ENCODE results near the gene CNP. TPM values are rescaled to one million over a fixed set of nuclear protein-coding genes. Genes with fewer than 3 reads are reported as not detected.

CNP gene
- total RNA-seq, 1 experiment from 2014 or later, result 79.9 TPM

DNA sequence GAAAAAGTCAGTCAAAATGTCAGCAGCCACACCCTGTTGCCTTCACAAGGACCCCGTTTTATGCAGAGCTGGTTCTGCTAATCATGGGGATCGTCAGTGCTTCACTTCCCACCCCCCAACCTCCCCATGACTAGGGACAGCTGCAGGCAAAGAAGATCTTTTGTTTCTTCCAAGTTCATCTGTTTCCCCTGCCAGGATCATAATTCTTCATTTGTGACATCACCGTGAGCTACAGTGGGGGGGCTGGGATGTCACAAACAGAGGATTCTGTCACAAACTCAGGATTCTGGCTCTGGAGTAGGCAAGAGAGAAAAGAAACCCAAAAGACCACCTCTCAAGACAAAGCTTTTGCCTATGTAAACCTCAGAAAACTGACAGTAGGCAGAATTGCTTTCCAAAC, 26.0 kb downstream of the CNP start:
- no peak for ATAC-seq
- POLR2A ChIA-PET, result no interaction called here
- no peaks in the 10 kb centered on the region for H3K27me3 ChIP-seq (ENCODE audit: control insufficient read depth, insufficient read depth, low read length)
- BruUV-seq (replicated peaks), result no TSS peak
- no peak for DNase-seq (ENCODE audit: low read depth, low spot score)
- in situ Hi-C loops (cut with HindIII; ENCODE audit: low pct_unique_long_range_greater_than_20kb, low sequenced_read_pairs), result no loop called here
- intact Hi-C loops (cut with micrococcal nuclease; ENCODE audit: unreplicated experiment), result no loop called here
- peaks cover 11% of the 10 kb centered on the region; the same call in 1 of the 2 replicates for H3K36me3 ChIP-seq (ENCODE audit: control insufficient read depth, insufficient read depth, low read length)
- CTCF ChIA-PET, result no interaction called here
- H3K4me1 ChIP-seq (ENCODE audit: control insufficient read depth, insufficient read depth, low read length), result no peaks in the 10 kb centered on the region
- no peaks in the 10 kb centered on the region for H3K9me3 ChIP-seq (ENCODE audit: control insufficient read depth, insufficient read depth, low read depth, low read length)
- H3K27ac ChIP-seq (ENCODE audit: low read length), result no peak overlapping the region
- TF ChIP-seq POLR2AphosphoS5 (IDR thresholded peaks at IDR 0.05; ENCODE audit: low read depth, low read length), result no peak
- no peak overlapping the region for H3K4me3 ChIP-seq (ENCODE audit: low read depth in 2 of 2, low read length in 2 of 2)

DNA sequence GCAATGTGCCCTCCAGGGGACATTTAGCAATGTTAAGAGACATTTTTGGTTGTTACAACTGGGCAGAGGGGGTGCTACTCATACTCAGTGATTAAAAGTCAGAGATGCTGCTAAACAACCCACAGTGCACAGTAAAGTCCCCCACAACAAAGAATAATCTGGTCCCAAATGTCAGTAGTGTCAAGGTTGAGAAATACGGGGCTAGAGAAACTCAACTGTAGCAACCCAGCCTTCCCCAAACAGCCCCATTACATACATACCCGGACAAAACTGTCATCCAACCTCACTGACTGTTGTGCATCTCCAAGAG, 30.2 kb downstream of the CNP start:
- in situ Hi-C loops (cut with HindIII; ENCODE audit: low pct_unique_long_range_greater_than_20kb, low sequenced_read_pairs) (no loop called here), intact Hi-C loops (cut with micrococcal nuclease; ENCODE audit: unreplicated experiment) (no loop called here)
- ChIA-PET CTCF (no interaction called here), POLR2A (no interaction called here)
- Histone ChIP-seq H3K36me3 (ENCODE audit: control insufficient read depth, insufficient read depth, low read length) (peaks cover 7% of the 10 kb centered on the region; the same call in 1 of the 2 replicates), H3K9me3 (ENCODE audit: control insufficient read depth, insufficient read depth, low read depth, low read length) (no peaks in the 10 kb centered on the region), H3K4me3 (ENCODE audit: low read depth in 2 of 2, low read length in 2 of 2) (no peak overlapping the region), H3K4me1 (ENCODE audit: control insufficient read depth, insufficient read depth, low read length) (no peaks in the 10 kb centered on the region), H3K27me3 (ENCODE audit: control insufficient read depth, insufficient read depth, low read length) (no peaks in the 10 kb centered on the region), H3K27ac (ENCODE audit: low read length) (no peak overlapping the region)
- ATAC-seq (no peak), DNase-seq (ENCODE audit: low read depth, low spot score) (no peak)
- TF ChIP-seq, protein P1, sequence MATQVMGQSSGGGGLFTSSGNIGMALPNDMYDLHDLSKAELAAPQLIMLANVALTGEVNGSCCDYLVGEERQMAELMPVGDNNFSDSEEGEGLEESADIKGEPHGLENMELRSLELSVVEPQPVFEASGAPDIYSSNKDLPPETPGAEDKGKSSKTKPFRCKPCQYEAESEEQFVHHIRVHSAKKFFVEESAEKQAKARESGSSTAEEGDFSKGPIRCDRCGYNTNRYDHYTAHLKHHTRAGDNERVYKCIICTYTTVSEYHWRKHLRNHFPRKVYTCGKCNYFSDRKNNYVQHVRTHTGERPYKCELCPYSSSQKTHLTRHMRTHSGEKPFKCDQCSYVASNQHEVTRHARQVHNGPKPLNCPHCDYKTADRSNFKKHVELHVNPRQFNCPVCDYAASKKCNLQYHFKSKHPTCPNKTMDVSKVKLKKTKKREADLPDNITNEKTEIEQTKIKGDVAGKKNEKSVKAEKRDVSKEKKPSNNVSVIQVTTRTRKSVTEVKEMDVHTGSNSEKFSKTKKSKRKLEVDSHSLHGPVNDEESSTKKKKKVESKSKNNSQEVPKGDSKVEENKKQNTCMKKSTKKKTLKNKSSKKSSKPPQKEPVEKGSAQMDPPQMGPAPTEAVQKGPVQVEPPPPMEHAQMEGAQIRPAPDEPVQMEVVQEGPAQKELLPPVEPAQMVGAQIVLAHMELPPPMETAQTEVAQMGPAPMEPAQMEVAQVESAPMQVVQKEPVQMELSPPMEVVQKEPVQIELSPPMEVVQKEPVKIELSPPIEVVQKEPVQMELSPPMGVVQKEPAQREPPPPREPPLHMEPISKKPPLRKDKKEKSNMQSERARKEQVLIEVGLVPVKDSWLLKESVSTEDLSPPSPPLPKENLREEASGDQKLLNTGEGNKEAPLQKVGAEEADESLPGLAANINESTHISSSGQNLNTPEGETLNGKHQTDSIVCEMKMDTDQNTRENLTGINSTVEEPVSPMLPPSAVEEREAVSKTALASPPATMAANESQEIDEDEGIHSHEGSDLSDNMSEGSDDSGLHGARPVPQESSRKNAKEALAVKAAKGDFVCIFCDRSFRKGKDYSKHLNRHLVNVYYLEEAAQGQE (IDR thresholded peaks at IDR 0.05; ENCODE audit: insufficient read depth in 1 of 2, low read depth in 2 of 2, low read length in 1 of 2), result no peak
- TF ChIP-seq TCF7L2 (IDR thresholded peaks at IDR 0.05; ENCODE audit: low read depth, low read length), result no peak
- TF ChIP-seq, protein P2, sequence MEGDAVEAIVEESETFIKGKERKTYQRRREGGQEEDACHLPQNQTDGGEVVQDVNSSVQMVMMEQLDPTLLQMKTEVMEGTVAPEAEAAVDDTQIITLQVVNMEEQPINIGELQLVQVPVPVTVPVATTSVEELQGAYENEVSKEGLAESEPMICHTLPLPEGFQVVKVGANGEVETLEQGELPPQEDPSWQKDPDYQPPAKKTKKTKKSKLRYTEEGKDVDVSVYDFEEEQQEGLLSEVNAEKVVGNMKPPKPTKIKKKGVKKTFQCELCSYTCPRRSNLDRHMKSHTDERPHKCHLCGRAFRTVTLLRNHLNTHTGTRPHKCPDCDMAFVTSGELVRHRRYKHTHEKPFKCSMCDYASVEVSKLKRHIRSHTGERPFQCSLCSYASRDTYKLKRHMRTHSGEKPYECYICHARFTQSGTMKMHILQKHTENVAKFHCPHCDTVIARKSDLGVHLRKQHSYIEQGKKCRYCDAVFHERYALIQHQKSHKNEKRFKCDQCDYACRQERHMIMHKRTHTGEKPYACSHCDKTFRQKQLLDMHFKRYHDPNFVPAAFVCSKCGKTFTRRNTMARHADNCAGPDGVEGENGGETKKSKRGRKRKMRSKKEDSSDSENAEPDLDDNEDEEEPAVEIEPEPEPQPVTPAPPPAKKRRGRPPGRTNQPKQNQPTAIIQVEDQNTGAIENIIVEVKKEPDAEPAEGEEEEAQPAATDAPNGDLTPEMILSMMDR (IDR thresholded peaks at IDR 0.05), result no peak
- no peak for TF ChIP-seq POLR2AphosphoS5 (IDR thresholded peaks at IDR 0.05; ENCODE audit: low read depth, low read length)
- no peak for TF ChIP-seq SIN3A (IDR thresholded peaks at IDR 0.05; ENCODE audit: borderline replicate concordance, insufficient read depth, low read depth, low read length)
- BruUV-seq (replicated peaks), result no TSS peak

DNA sequence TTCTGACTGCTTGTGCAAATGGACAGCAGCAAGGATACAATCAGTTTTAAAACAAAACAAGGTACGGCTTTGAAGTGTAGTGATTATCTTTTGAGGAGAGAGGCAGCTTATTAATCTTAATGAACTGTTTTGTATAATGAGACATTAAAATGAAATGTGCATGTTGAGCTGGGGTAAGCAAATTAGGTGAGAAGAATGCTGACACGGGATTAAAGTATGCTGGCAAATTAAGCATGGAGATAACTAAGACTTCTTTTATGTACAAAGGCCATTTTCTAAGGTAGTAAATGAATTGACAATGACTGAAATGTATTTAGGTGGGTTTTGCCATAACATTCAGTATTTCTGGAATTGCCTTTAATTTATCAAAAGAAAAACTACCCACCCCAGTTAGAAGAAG, 31.9 kb downstream of the CNP start:
- CTCF ChIA-PET, result no interaction called here
- no TSS peak for BruUV-seq (replicated peaks)

More for the DNA sequence above, 31.9 kb downstream of the CNP start:
- DNase-seq (ENCODE audit: low read depth, low spot score), result no peak
- H3K27me3 ChIP-seq (ENCODE audit: control insufficient read depth, insufficient read depth, low read length), result no peaks in the 10 kb centered on the region
- peaks cover 7% of the 10 kb centered on the region; the same call in 1 of the 2 replicates for H3K36me3 ChIP-seq (ENCODE audit: control insufficient read depth, insufficient read depth, low read length)
- H3K27ac ChIP-seq (ENCODE audit: low read length), result no peak overlapping the region
- no peak overlapping the region for H3K4me3 ChIP-seq (ENCODE audit: low read depth in 2 of 2, low read length in 2 of 2)
- no peaks in the 10 kb centered on the region for H3K4me1 ChIP-seq (ENCODE audit: control insufficient read depth, insufficient read depth, low read length)
- in situ Hi-C loops (cut with HindIII; ENCODE audit: low pct_unique_long_range_greater_than_20kb, low sequenced_read_pairs), result no loop called here
- TF ChIP-seq, protein P2 (IDR thresholded peaks at IDR 0.05), result no peak
- TF ChIP-seq TCF7L2 (IDR thresholded peaks at IDR 0.05; ENCODE audit: low read depth, low read length), result no peak
- TF ChIP-seq SIN3A (IDR thresholded peaks at IDR 0.05; ENCODE audit: borderline replicate concordance, insufficient read depth, low read depth, low read length), result no peak
- no peak for TF ChIP-seq POLR2AphosphoS5 (IDR thresholded peaks at IDR 0.05; ENCODE audit: low read depth, low read length)
- TF ChIP-seq, protein P1 (IDR thresholded peaks at IDR 0.05; ENCODE audit: insufficient read depth in 1 of 2, low read depth in 2 of 2, low read length in 1 of 2), result no peak
- ATAC-seq, result no peak
- H3K9me3 ChIP-seq (ENCODE audit: control insufficient read depth, insufficient read depth, low read depth, low read length), result no peaks in the 10 kb centered on the region
- POLR2A ChIA-PET, result no interaction called here
- intact Hi-C loops (cut with micrococcal nuclease; ENCODE audit: unreplicated experiment), result no loop called here

Data from Panc1 (cell line).